NCI-H510A treated with DMSO at 0.1 percent for 48 hours (cell line): ENCODE measurements around the gene NODAL.
"Not testable (repeated sequence)": the region's sequence is repeated elsewhere in the genome, so short reads cannot be mapped to it uniquely, and the experiment has no call there.

ENCODE experiments used
- DNase-seq: peaks from one replicate; lab custom pipeline; 2025; lab: John Stamatoyannopoulos, UW

NODAL gene

DNA sequence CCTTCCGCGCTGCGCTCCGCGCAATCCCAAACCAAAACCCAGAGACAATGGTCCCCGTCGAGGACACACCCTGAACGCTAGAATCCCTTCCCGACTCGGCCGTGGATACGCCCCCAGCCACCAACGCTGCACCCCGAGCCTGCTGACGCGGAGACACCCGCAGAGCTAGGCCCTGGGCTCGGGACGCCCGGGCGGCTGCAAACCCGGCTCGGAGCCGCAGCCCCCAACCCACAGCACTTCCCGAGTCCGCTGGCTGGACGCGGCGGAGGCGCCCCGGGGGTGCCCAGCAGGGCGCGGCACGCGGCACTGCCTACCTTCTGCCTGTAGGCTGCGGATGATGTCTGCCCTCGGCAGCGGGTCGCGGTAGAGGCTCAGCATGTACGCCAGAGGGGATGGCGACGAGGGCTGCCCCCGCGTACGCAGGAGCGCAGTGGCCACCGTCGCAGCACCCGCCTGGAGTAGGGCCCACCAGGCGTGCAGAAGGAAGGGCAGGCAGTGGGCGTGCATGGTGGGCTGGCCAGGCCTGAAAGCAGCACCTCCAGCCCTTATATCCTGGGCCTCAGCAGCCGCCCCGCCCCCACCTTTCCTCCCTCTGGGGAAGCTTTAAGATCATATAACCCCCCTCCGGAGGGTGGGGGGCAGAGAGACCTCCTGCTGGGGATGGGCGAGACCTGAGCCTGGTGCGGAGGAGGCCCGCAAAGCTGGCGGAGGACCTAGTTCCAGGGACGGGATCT, at the start of gene NODAL:
NODAL (minus strand) TSS at position 521 of the 734 bp plus-strand sequence; CDS start at position 507, 14 bp downstream.
- DNase-seq = no peak

DNA sequence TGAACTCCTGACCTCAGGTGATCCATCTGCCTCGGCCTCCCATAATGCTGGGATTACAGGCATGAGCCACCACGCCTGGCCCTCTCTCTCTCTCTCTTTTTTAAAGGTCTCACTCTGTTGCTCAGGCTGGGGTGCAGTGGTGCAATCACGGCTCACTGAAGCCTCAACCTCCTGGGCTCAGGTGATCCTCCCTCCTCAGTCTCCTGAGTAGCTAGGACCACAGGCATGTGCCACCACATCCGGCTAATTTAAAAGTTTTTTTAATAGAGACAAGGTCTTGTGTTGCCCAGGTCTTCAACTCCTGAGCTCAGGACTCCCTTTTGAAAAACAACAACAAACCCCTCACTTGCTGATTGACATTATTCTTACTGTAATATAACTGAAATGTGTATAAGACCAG, 48.7 kb upstream of the NODAL start:
- DNase-seq = no peak

DNA sequence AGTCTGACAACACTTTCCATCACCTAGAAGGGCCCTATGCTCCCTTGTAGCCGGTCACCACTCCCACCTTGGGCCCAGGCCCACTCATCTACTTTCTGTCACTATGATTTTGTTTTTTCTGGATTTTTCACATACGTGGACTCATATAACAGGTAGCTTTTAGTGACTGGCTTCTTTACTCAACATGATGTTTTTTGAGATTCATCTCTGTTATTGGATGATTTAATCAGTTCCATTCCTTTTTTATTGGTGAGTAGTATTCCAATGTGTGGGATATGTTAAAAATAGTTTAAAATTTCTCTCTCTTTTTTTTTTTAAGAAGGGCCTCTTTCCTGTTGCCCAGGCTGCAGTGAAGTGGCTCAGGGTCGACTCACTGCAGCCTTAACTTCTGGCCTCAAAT, 46.3 kb upstream of the NODAL start:
- DNase-seq = no peak

DNA sequence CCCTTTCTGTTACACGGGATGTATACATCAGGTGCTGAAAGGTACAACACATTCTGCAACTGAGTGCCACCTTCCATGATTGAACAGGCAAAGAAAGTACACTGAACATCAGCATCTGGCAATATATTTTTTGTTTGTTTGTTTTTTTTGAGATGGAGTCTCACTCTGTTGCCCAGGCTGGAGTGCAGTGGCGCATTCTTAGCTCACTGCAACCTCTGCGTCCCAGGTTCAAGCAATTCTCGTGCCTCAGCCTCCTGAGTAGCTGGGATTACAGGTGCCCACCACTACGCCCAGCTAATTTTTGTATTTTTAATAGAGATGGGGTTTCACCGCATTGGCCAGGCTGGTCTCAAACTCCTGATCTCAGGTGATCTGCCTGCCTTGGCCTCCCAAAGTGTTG, 42.4 kb upstream of the NODAL start:
- DNase-seq = not testable (repeated sequence)

DNA sequence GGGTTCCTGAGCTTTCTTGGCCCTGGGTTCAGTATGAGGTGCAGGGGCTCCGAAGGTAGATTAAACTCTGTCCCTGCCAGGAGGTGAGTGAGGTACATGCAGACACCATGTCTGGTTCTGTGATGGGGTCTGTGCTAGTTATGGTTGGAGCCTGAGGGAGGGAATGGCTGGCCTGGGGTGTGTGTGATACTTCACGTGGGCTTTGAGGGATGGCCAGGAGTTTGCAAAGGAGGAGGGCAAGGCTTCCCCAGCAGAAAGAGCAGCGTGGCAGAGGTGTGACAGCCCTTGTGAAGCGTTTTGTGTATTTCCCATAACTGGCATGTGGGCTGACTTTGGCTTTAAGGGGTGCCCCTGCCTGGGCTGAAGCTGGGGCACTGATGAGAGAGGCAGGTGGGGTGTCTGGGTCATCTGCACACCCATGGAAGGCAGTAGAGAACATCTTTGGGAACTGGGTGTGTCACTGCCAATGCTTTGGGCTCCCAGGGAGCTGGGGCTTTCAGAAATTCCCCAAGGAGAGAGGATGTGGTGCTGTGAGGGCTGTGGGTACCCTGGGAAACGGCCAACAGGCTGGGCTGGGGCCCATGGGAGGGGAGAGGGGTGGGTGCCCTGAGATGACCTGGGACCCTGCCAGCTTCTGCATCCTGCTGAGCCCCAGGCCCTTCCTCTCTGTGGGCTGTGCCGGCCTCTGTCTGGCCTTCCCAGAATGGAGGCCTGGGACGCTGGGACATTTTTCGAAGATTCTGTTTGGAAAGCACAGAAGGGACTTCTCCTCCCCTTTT, 41.7 kb upstream of the NODAL start:
- DNase-seq = no peak

DNA sequence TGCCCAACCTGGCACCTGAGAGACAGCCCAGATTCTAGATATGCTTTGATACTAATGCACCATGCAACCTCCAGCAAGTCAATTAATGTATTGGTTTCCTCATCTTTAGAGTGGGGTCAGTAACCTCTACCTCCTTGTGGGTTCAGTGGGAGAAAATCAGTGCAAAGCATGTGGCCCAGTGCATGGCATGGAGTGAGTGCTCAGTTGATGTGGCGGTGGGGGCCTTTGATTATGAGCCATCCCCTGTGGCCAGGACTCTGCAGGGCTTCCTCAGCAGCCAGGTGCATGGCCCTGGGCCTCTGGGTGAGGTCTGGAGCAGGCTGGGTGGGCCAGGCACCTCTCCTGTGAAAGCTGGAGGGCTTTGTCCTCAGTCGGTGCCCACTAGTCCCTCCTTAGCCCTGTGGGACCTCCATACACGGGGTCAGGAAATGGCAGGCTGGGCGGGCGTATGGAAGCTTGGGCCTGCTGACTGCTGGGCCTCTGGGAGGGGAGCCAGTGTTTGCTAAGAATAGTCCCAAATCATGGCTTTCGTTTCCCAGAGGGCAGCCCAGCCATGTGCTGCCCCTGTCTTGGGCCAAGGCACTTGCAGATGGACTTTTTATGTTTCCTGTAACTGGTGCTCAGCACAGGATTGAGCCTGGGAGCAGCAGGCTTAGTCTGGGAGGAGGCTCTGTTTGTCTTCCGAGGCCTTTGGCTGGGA, 40.5 kb upstream of the NODAL start:
- DNase-seq = no peak

DNA sequence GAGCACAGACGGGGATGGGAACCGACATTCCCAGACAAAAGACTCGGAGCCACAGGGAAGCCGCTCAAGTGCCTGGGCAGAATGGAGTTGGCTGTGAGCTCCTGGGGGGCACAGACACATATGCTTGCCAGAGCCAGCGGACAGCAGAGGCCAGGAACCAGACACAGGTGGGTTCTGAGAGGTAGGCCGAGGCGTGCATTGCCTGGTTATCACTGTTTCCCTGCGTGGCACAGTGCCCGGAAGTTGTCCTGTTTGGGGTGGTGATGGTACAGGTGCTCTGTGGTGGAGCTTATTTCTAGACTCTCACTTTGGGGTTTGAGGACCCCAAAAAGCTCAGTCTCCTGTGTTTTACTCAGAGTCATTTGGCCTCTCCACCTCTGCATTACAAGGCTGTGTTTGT, 39.6 kb upstream of the NODAL start:
- no peak for DNase-seq

DNA sequence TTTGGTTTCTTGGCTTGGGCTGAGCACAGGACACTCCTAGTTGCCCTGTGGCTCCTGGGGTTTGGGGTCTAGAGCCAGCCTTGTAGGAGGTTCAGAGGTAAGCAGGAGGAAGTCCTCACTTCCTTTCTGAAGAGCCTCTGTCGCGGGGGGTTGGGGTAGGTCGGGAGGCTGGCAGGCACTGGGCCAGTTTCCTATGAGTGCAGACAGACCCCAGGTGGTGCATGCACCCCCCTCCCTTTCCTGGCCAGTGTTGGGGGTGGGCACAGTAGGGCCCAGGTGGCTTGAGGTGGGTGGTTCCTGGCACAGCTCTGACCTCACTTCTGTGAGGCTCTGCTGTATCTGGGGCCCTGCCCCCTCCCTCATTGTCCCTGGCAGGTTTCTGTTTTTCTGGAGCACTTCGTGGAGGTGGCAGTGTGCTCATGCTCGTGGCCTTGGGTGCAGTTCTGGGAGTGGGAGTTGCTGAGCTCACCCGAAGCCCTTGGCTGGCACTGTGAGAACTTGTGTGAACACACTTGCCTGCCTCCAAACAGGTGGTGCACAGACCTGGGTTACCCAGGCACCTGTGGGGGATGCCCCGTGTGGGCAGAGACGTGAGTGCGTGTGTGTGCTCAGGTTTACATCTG, 38.9 kb upstream of the NODAL start:
- DNase-seq = no peak

DNA sequence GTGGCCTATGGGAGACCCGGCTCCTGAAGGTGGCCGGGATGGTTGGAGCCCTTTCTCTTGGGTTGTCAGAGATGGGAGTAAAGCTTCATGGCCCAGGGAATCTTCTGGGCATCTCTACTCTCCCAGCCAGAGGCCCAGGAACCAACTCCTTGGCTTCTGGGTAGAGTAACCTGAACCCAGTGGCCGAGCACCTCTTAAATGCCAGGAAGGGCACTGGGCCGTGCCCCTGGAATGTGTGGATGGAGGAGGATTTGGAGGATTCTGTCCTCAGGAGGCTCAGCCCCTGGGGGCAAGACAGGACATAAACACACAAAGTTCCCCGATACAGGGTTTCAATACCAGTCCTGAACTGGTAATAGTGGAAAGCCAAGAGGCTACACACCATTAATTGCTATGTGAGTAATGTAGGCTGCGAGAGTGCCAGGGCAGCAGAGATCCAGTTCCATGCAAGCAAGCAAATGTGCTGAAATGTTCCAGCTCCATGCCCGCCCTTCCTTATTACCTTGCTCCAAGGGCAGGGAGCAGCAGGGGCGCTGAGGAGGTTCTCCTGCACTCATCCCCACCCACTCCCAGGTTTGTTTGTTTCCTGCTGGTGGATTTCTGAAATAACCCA, 38.3 kb upstream of the NODAL start:
- DNase-seq = no peak

DNA sequence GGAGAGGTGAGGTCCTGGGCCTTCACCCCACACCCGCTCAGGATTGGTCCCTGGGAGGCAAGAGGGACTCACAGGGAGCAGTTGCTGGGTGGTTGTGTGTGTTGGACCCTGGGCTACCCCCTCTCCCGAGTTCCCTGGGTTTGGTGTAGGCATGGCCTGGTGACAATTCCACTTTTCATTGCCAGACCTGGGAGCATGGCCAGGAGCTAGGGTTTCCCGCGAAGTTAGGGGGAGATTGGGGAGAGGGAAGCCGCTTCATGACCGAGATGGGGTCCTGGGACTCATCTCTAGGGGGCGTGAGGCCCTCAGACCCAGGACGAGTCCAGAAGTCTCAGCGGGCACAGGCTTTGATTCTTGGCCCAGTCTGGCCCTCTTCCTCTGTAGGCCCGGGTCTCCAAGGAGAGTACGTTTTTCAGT, 37.7 kb upstream of the NODAL start:
- no peak for DNase-seq

DNA sequence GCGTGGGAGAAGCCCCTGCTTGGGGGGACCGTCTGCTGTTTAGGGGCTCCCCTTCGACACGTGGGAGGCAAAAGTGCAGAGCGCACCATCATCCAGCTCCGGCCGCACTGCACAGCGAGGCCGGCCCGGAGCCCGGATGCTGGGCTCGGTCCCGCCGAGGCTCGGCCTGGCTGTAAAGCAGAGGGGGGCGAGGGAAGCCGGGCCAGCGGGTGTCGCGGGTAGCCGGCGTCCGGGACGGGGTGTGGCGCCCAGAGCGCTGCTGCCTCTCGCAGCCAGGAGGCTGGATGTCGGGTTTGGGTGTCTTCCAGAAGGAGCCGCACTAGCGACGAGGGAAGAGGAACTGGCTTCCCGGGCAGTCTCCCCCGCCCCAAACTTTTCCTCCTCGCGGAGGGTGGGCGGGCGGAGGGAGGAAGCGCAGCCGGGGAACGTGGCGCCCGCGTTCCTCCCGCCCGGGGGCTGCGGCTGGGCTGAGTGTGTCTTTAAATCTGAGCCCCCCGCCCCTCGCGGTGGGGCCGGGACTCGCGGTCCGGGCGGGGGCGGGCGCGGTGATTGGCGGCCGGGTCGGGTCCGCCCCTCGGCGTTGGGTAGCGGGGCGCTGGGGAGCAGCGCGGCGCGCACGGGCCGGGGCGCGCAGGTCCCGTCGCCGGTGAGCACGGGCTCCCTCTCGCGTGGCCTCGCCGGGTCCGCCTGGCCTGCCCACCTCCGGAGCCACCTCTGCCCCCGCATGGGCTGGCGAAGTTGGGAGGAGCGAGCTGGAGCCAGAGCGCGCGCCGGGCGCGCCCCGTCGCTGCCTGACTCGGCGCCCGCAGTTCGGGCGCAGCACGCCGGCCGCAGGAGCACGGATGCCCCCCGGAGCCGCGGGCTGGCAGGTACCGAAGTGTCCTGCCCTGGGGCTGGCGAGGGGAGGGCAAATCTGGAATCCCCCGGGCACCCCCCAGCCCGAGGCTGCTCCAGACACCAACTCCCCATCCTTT, 37.0 kb upstream of the NODAL start, which contains the start of gene PALD1:
PALD1 (plus strand) TSS at position 577 of the 974 bp plus-strand sequence. CDS start 47,185 bp downstream, outside the sequence.
- peak; percentile 42 for DNase-seq

DNA sequence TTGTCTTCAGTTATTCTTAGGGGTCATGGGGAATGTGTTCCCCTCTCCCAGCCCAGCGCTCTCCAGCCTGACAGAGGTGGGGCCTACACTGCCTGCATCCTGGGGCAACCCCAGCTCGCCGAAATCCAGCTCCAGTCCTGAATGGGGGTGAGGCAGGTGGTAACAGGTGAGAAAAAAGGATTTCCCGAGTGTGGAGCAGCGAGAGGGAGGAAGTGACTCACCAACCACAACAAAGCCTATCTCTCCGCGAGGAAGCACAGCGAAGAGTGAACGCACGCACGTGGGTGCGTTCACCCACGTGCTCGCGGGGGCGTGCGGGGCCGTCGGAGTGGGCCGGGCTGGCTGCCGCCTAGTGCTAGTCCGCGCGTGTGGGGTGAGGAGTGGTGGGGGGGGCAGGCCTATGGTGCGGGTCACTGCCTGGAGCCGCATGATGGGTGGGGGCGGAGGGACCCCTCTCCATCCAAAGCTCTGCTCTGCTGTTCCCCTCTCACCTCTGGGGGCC, 36.2 kb upstream of the NODAL start:
- DNase-seq = no peak

DNA sequence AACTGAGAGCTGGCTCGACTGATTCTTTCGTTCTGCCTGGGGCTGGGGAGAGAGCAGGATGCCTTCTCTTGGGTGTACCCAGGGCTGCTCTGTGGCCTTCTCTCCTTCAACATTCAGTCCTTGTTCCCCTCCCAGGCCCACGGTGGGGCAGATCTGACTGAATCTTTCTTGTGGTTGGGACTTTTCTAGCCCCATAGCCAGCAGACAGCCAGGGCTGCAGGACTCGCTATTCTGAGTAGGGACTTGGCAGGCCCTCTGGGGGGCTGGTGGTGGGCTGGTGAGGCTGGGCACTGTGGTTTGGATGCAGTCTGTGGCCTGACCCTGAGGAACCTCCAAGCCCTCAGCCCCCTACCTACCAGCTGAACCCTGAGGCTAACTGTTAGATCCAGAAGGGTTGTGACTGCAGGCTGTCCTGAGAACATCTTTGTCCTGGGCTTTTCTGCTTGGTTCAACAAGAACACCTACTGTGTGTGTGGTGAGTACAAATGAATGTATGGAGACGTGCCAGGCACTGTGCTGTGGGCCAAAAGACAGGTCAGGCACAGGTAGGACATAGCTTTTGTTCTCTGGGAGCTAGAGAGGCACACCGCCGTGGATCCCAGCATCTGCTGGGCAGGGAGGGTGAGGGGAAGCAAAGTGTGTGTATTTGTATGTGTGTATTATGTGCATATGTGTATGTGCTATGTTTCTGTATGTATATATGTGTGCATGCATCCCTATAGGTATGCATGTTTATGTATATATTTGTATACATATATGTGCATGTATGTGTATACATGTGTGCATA, 35.0 kb upstream of the NODAL start:
- DNase-seq = no peak

DNA sequence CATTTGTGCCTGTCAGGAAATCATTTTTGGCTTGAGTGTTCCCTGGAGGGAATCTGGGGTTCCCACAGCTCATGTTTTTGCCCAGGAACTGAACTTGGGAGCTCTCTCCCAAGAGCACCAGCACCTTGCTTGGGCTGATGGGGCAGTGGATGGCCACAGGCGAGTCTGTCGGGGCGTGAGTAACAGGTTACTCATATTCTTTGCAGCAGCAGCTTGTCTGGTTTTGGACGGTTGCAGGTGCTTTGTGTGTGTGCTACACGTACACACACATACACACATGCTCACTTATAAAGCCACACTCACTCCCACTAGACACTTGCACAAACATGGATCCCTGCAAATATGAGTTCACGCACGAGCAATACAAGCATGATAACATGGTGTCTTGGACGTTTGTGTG, 34.2 kb upstream of the NODAL start:
- DNase-seq = no peak

DNA sequence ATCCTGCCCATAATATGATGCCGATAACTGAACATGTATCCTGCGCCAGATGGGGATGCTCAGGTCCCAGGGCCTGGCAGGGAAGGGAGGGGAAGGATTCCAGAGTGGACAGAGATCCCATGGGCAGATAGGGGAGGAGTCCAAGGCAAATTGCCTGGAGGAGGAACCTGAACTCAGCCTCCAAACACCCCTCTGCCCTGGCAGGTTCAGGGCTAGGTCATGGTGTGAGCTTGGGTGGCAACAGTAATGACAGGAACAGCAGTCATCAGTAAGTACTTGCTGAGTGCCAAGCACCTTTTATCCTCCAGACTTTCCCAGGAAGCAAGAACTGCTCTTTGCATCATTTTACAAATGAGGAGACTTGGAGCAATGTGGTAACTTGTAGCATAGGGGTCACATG, 33.3 kb upstream of the NODAL start:
- no peak for DNase-seq

DNA sequence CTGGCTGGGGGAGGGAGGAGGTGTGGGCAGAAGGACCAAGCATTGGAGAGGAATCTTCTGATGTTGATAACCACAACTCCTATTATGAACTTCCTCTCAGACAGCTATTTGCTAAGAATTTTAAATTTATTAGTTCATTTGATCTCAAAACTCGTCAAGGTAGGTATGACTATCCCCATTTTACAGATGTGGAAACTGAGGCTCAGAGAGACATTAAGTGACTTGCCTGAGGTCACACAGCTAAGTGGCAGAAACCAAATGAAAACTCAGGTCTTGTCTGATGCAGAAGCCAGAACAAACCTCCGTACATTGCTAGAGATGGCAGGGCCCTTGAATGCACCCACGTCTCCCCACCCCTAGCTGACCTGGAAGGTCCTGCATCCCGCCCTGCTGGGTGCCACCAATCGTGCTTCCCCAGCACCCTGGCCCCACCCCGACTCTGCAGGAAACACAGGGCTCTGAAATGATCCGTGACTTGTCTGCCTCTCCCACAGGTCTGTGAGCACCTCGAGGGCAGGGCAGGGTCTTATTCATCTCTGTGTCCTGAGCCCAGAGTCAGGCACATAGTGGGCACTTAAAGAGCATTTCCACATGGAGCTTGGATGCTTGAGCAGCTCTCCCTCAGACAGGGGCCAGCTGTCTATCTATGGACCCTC, 31.4 kb upstream of the NODAL start:
- DNase-seq = no peak

DNA sequence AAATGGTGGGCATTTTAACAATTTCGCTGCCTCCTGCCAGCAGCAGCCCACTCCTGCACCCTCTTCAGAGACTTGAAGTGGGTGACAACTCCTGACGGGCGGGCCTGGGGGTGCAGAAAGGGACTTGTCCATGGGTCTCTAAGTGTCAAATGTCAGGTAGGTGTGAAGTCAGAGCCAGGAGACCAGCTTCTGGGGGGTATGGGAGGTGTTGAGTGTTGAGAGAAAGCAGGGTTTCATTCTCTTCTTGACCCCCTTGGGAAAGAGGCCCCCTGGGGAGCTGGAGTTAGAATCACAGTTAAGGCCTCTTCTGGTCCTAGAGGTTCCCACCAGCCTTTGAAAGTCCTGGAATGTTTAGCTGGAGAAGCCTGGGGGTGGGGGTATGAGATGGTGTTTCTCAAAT, 25.5 kb upstream of the NODAL start:
- DNase-seq = no peak

DNA sequence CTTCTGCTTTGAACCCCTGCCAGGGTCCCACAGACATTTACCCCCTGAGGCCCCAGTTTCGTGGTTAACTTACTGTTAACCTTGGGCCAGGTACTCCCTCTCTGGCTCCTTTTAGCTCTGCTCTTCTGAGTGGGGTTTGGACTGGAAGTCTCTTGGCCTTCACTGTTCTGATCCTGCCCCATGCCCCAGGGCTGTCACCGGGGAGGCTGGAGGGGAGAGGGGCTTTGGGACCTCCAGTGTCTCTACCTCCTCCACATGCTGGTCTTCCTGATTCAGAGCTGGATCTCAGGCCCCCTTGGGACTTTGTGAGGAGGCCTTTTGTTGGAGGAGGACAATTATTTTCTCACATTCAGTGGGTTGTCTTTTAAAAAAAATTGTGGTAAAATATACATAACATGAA, 24.4 kb upstream of the NODAL start:
- no peak for DNase-seq

DNA sequence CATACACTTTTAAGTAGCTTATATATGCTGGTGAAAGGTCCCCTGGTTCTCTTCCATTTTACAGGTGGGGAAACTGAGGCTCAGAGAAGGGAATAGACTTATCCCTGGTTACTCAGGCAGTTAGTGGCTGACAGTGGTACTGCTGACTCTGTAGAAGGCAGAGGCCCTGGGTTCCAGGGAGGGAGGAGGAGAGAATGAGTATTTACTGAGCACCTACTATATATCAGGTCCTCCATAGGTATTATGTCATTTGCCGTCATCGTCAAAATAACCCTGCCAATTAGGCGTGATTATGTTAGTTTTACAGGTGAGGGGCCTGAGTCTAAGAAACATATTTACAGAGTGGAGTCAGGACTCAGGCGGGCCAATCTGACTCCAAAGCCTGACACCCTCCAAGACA, 23.8 kb upstream of the NODAL start:
- DNase-seq = no peak
